Measurements from ENCODE around the gene FBRSL1. TPM values are rescaled to one million over a fixed set of nuclear protein-coding genes. Genes with fewer than 3 reads are reported as not detected.

Gene FBRSL1
- total RNA-seq, 1 donor from 2014 or later: 43.8 TPM

DNA sequence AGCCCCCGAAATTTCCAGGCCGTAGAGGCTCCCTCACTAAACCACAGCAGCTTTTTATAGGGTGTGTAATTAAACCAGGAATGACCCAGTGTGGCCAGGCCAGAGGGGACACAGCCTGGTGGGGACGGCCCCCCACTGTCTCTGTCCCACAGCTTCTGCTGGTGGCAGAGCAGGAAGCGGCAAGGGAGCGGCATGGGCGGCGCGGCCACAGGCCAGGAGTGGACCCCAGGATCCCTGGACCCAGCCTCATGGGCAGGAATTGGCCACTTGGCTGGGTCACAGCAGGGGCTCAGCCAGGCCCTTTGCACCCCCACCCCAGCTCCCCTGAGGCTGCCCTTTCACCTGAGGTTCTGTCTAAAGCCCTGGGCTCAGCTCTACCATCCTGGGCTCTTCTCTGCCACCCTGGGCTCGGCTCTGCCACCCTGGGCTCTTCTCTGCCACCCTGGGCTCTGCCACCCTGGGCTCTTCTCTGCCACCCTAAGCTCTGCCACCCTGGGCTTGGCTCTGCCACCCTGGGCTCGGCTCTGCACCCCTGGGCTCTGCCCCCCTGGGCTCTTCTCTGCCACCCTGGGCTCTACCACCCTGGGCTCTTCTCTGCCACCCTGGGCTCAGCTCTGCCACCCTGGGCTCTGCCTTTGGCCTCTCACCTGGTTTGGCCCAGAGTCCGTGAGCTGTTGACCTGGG lies 39.3 kb downstream of the FBRSL1 start:
- peaks cover 15% of the 10 kb centered on the region for H3K36me3 Mint-ChIP-seq (ENCODE audit: low read depth, unreplicated experiment)

DNA sequence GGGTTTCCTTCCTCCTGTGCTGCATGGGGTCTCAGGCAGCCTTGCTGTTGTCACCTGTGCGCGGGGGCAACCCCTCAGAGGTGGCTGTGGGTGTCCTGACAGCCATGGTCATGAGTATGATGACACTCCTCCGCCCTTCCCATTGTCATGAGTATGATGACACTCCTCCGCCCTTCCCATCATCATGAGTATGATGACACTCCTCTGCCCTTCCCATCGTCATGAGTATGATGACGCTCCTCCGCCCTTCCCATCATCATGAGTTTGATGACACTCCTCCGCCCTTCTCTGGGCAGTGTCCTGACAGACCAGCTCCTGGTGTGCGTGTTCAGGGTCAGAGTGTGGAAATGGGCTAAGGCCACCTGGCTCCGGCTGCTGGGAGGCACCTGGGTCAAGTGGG lies 40.0 kb downstream of the FBRSL1 start:
- no peaks in the 10 kb centered on the region for H3K9me3 ChIP-seq (ENCODE audit: insufficient read depth, low read depth, low read length)
- H3K36me3 ChIP-seq (ENCODE audit: insufficient read depth, low read length): no peaks in the 10 kb centered on the region
- H3K27ac ChIP-seq (ENCODE audit: low read depth, low read length): no peak overlapping the region
- H3K9me3 Mint-ChIP-seq (ENCODE audit: unreplicated experiment): peaks cover 4% of the 10 kb centered on the region
- no peak for TF ChIP-seq EZH2 (IDR thresholded peaks at IDR 0.05; ENCODE audit: insufficient read depth, low read length)
- no peak for TF ChIP-seq CTCF (IDR thresholded peaks at IDR 0.05; ENCODE audit: insufficient read depth, low read depth, low read length)
- no peak overlapping the region for H3K9ac ChIP-seq (ENCODE audit: low read length)
- peaks cover 3% of the 10 kb centered on the region for H3K27me3 Mint-ChIP-seq (ENCODE audit: low read depth, unreplicated experiment)
- no peaks in the 10 kb centered on the region for H3K4me1 ChIP-seq (ENCODE audit: insufficient read depth, low read length)
- DNase-seq (ENCODE audit: low read depth): no peak
- no peak overlapping the region for H3K4me2 ChIP-seq (ENCODE audit: low read length)
- no peaks in the 10 kb centered on the region for H3K27me3 ChIP-seq (ENCODE audit: insufficient read depth, low read length)
- H3K4me1 Mint-ChIP-seq (ENCODE audit: low read depth, unreplicated experiment): no peaks in the 10 kb centered on the region
- H3K36me3 Mint-ChIP-seq (ENCODE audit: low read depth, unreplicated experiment): peaks cover 18% of the 10 kb centered on the region
- no peak overlapping the region for H2AFZ ChIP-seq (ENCODE audit: low read depth, low read length)
- H4K20me1 ChIP-seq (ENCODE audit: insufficient read depth, low read length): peaks cover 43% of the 10 kb centered on the region
- no peak overlapping the region for H3K4me3 Mint-ChIP-seq (ENCODE audit: unreplicated experiment)
- H3K79me2 ChIP-seq (ENCODE audit: insufficient read depth, low read length): no peaks in the 10 kb centered on the region
- H3K4me3 ChIP-seq (ENCODE audit: insufficient read depth, low read depth, low read length): no peak overlapping the region
- no peak for FAIRE-seq
- no peak overlapping the region for H3K27ac Mint-ChIP-seq (ENCODE audit: unreplicated experiment)

More for the DNA sequence above, 39.3 kb downstream of the FBRSL1 start:
- H3K27ac ChIP-seq (ENCODE audit: low read depth, low read length): no peak overlapping the region
- no peak for FAIRE-seq
- no peak overlapping the region for H3K4me2 ChIP-seq (ENCODE audit: low read length)
- no peak overlapping the region for H3K4me3 Mint-ChIP-seq (ENCODE audit: unreplicated experiment)
- no peak for TF ChIP-seq CTCF (IDR thresholded peaks at IDR 0.05; ENCODE audit: insufficient read depth, low read depth, low read length)
- no peak for TF ChIP-seq EZH2 (IDR thresholded peaks at IDR 0.05; ENCODE audit: insufficient read depth, low read length)
- no peak for DNase-seq (ENCODE audit: low read depth)
- no peaks in the 10 kb centered on the region for H3K9me3 ChIP-seq (ENCODE audit: insufficient read depth, low read depth, low read length)
- H3K9me3 Mint-ChIP-seq (ENCODE audit: unreplicated experiment): peaks cover 4% of the 10 kb centered on the region
- H3K9ac ChIP-seq (ENCODE audit: low read length): no peak overlapping the region
- no peaks in the 10 kb centered on the region for H3K79me2 ChIP-seq (ENCODE audit: insufficient read depth, low read length)
- H3K27me3 ChIP-seq (ENCODE audit: insufficient read depth, low read length): no peaks in the 10 kb centered on the region
- no peak overlapping the region for H3K4me3 ChIP-seq (ENCODE audit: insufficient read depth, low read depth, low read length)
- H3K27me3 Mint-ChIP-seq (ENCODE audit: low read depth, unreplicated experiment): peaks cover 5% of the 10 kb centered on the region
- no peaks in the 10 kb centered on the region for H3K36me3 ChIP-seq (ENCODE audit: insufficient read depth, low read length)
- H4K20me1 ChIP-seq (ENCODE audit: insufficient read depth, low read length): peaks cover 49% of the 10 kb centered on the region
- no peak overlapping the region for H2AFZ ChIP-seq (ENCODE audit: low read depth, low read length)
- no peak overlapping the region for H3K27ac Mint-ChIP-seq (ENCODE audit: unreplicated experiment)
- H3K4me1 Mint-ChIP-seq (ENCODE audit: low read depth, unreplicated experiment): peaks cover 4% of the 10 kb centered on the region
- peaks cover 4% of the 10 kb centered on the region for H3K4me1 ChIP-seq (ENCODE audit: insufficient read depth, low read length)

- H3K27me3 ChIP-seq (ENCODE audit: insufficient read depth, low read length): no peaks in the 10 kb centered on the region
- H3K9ac ChIP-seq (ENCODE audit: low read length): no peak overlapping the region
- Mint-ChIP-seq H3K27me3 (ENCODE audit: low read depth, unreplicated experiment) (peaks cover 3% of the 10 kb centered on the region), H3K9me3 (ENCODE audit: unreplicated experiment) (peaks cover 8% of the 10 kb centered on the region), H3K27ac (ENCODE audit: unreplicated experiment) (no peak overlapping the region), H3K4me1 (ENCODE audit: low read depth, unreplicated experiment) (no peaks in the 10 kb centered on the region), H3K36me3 (ENCODE audit: low read depth, unreplicated experiment) (peaks cover 20% of the 10 kb centered on the region), H3K4me3 (ENCODE audit: unreplicated experiment) (no peak overlapping the region)
- no peak overlapping the region for H3K4me2 ChIP-seq (ENCODE audit: low read length)
- H3K9me3 ChIP-seq (ENCODE audit: insufficient read depth, low read depth, low read length): no peaks in the 10 kb centered on the region
- H4K20me1 ChIP-seq (ENCODE audit: insufficient read depth, low read length): peaks cover 37% of the 10 kb centered on the region
- H3K27ac ChIP-seq (ENCODE audit: low read depth, low read length): no peak overlapping the region
- FAIRE-seq (no peak), DNase-seq (ENCODE audit: low read depth) (no peak)
- no peaks in the 10 kb centered on the region for H3K79me2 ChIP-seq (ENCODE audit: insufficient read depth, low read length)
- H3K4me3 ChIP-seq (ENCODE audit: insufficient read depth, low read depth, low read length): no peak overlapping the region
- no peaks in the 10 kb centered on the region for H3K36me3 ChIP-seq (ENCODE audit: insufficient read depth, low read length)
- no peaks in the 10 kb centered on the region for H3K4me1 ChIP-seq (ENCODE audit: insufficient read depth, low read length)
- TF ChIP-seq CTCF (IDR thresholded peaks at IDR 0.05; ENCODE audit: insufficient read depth, low read depth, low read length) (no peak), EZH2 (IDR thresholded peaks at IDR 0.05; ENCODE audit: insufficient read depth, low read length) (no peak)
- H2AFZ ChIP-seq (ENCODE audit: low read depth, low read length): no peak overlapping the region
These were observed 40.5 kb downstream of the FBRSL1 start for GRCh38 chr12:132530447-132530846.

Data from astrocyte (in vitro differentiated cells and primary cell).